A673 (cell line): ENCODE data around the gene BHLHA9.

ENCODE experiments used
- CTCF ChIP-seq: fragments of 300-800, 200-600 bp; sonication (generic); conservative IDR thresholded peaks from 2 replicates; pipeline ENCODE4 v1.5.1; 2017; ENCODE audit warnings: low read depth, mild to moderate bottlenecking, antibody characterized with exemption, low read length, moderate library complexity, mixed read lengths
- EZH2 ChIP-seq: fragments of 200-600 bp; sonication (generic); IDR thresholded peaks from 2 replicates; pipeline ENCODE4 v1.6.1; 2017; ENCODE audit warnings: borderline replicate concordance, low read depth, mild to moderate bottlenecking, mixed read lengths, antibody characterized with exemption, low read length; ENCODE audit not compliant: poor library complexity, severe bottlenecking

GRCh38 chr17:1275962-1276736 is 5.9 kb downstream of the BHLHA9 start:
- TF ChIP-seq CTCF (peak; percentile 89), EZH2 (no peak)
